GM18870 (cell line): ENCODE measurements around the gene MEF2C.
A peak's percentile ranks its signal among the peaks of the same experiment; 100 is the strongest.

Experiments
- ATAC-seq: cut with Tn5 transposase; IDR thresholded peaks from one replicate; pipeline ENCODE4 v1.9.1; 2021; ENCODE audit warnings: moderate library complexity; ENCODE audit not compliant: unreplicated experiment

The MEF2C gene

DNA sequence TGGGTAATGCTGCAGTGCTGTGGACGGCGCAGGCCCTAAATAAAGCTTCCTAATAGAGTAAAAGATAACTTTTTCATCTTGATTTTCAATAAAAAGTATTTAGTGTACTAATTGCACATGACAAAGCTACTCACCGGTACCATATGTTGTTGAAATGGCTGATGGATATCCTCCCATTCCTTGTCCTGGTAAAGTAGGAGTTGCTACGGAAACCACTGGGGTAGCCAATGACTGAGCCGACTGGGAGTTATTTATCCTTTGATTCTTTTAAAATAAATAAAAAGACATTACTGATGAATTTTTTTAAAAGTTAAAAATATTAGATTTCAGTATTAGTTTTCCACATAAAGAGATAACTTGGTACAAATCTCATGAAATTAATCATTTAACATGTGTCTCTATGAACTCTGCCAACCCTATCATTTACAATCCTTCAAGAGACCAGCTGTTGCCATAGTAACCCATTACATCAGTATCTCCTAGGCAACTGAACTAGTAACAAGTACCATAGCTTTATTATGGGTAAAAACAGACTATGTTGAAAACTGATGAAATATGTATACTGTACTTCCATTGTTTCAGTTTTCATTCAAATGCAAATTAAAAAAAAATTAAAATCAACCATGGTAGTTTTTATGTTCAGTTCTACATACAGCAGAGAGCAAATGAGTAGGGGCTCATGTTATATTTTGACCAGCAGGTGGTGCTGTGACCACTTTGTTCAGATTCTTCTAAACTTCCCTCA is 153.7 kb downstream of the MEF2C start:
- ATAC-seq = peak; percentile 36

GRCh38 chr5:88727705-88728313 is 155.2 kb downstream of the MEF2C start:
- ATAC-seq = no peak

DNA sequence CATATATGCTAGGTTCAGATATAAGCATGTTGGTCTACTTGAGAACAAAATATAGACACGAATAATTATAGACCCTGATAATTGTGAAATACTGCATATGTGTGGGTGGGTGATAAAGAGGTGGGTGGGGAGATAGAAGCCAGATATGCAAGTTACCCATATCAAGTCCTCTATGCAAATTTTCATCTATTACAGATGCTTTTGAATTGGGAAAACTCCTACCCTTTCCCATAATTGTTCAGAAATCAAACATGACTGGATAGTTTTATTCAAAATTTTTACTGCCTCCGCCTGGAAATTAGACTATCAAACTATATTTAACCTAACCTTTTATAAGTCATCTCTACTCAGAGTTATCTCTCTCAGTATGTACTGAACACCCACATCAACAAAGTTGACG is 157.5 kb downstream of the MEF2C start:
- ATAC-seq = no peak

DNA sequence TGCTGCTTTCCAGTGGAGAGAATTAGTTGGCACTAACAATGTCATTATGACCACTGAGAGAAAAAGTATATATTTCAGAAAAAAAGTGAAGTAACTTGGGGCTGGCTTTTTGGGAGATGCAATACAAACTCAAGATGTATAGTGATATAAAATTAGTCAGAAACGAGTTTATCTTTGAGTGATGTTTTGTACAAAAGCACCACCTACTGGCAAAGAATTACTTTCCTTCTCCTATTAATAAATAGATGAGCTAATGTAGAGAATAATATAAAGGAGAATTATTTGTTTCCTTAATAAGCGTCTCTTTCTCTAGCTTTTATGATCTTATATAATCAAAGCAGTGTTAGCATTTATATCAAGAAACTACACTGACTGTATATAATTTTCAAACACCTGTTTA is 158.8 kb downstream of the MEF2C start:
- ATAC-seq = no peak

GRCh38 chr5:88722546-88723073 is 160.4 kb downstream of the MEF2C start:
- no peak for ATAC-seq

DNA sequence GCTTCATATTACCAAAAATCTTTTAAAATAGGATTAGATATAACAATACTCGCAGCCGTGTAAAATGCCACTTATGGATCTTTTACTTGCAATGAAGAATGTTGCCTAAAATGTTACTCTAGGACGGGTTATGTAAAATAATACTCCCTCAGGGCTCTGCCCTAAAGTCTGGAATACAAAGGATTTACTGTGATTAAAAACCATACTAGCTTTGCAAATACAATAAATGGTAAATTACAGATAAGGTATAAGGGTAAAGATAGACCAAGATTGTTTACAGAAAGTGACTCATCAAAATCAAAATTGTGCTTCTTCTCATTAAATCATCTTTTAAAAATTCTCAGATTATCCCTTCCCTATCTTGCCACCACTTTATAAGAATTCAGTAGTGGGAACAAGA is 163.6 kb downstream of the MEF2C start:
- ATAC-seq = no peak

- no peak for ATAC-seq
These were observed 164.2 kb downstream of the MEF2C start for GRCh38 chr5:88718736-88719135.

GRCh38 chr5:88716101-88716500 is 166.9 kb downstream of the MEF2C start:
- no peak for ATAC-seq

DNA sequence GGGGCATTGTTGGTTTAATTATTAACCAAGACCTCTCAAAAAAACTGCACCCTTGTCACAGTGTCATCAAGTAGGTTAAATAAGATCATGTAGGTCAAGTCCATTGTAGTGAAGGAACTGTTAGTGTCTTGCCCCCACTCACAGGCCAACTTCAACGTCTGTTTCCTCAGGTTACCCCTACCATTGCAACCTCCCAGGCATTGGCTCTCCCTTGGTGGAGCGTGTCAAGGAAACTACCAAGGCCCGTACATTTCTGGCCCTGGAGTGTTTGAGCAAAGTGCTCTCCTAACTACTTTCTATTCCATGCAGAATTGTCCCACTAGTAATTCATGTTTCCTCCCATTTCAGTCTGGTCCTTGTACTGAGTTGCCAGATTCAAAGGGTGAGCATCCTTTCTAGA is 167.5 kb downstream of the MEF2C start:
- no peak for ATAC-seq

- no peak for ATAC-seq
These were observed 169.2 kb downstream of the MEF2C start for GRCh38 chr5:88713818-88714217.

DNA sequence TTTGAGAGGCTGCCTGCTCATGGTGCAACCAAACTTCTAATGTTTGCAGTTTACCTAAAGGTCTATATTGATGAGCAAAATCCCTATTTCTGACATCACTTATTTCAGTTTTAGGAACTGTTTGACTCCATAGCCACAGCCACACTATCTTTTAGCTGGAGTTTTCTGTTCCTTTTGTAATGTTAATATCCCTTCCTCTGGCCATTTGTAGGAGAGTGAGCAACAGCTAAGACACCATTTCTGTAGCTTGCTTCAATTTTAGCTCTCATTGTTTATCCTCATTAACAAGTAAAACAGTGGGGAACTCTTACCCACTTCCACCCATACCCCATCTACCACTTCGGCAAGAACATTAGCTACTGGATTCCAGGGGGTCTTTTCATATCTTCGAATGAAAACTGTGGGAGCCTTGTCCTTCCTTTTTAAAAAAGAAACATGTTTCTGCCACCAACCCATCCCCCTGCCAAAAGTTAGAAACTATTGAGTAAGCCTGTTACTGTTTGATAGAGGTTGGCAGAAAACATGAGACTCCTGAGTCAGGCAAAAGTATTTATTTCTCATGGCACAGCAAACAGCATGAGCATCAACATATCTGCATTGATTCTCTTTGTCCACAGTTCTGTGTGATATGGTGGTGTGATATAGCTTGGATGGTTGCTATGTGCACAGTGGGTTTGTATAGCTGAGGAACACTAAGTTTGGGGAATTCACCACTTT is 174.1 kb downstream of the MEF2C start:
- ATAC-seq = no peak

DNA sequence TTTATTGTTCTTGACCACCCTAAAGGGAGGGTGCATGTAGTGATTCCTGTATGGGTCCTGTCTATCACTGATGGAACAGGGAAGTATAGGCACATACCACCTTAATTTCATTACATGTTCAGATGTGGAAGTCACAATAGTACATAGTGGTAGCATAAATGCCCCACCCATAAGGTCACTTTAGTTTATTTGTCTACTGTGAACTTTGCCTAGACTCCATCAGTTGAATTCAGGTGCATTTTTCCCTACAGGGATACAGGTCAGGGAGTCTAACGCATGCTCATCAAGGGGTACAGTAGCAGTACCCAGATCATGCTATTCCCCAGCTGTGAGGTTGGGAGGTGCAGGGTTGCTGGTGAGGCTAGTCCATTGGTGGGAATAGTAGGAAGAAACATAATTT is 175.0 kb downstream of the MEF2C start:
- ATAC-seq = no peak

DNA sequence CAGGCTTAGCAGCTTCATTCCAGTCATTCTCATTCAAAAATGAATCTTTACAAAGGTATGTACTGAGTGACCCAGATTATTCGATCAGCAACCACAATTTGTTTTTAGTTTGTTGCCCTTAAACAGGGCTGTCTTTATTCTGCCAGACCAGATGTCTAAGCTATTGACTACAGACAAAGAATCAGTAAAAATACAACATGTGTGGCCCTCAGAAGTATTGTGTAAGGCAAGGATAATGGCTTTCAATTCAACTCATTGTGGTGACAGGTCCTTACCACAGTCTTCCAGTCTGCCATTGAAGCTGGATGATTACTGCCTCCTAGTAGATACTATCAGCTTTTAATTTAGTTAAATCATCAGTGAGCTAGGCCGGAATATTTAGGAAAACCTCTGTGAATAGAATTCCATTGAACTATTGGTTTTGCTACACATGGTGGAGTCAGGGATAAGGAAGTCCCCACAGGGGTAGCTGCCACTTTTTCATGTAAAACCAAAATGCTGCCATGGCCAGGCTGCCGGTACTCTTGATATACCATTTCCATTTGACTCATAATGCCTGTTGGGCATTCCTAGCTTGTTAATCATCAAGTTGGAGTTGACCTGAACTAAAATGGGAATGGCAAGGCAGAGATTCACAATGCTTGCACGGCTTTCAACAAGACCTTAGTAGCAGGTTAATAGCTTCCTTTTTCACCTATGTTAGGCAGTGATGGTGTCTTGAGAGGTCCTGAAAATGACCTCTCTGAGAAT is 175.6 kb downstream of the MEF2C start:
- ATAC-seq = no peak

GRCh38 chr5:88702332-88702731 is 180.7 kb downstream of the MEF2C start:
- ATAC-seq = no peak

GRCh38 chr5:88700121-88700520 is 182.9 kb downstream of the MEF2C start:
- no peak for ATAC-seq

DNA sequence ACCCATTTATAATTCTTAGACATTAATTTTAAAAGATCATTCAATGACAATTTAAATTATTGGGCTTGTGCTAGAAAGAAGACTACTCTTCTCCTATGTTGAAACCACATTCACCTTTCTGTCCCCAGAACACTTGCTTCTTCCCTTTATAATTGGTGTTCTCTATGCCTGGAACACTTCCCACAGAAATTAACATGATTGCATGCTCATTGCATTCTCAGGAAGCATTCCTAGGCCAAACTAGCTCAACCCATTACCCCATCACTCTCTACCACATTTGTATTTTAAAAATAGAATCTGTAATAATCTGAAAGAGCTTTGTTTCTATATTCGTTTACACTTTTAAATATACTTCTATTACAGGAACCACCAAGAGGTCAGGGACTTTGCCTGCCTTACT is 184.7 kb downstream of the MEF2C start:
- no peak for ATAC-seq

DNA sequence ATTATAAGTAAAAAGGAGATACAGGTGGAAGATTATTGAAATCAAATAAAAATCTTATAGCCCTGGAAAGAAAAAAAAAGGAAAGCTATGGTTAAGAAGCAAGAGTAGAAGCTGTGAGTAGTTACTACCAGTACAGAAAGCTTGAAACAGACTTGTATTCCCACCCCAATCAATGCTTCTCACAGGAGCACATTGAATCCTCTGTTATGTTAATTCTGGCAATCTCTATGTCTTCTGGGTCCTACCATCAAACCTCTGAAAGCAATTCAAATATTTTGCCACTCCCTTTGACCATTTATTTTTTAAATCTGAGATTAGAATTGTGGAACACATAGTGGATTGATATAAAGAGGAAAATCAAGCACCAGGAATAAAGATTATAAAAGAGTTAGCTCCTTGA is 186.5 kb downstream of the MEF2C start:
- ATAC-seq = no peak

GRCh38 chr5:88695931-88696330 is 187.1 kb downstream of the MEF2C start:
- ATAC-seq = no peak

- ATAC-seq = no peak
These were observed 187.8 kb downstream of the MEF2C start for GRCh38 chr5:88695232-88695631.

- ATAC-seq = no peak
These were observed 188.8 kb downstream of the MEF2C start for GRCh38 chr5:88694023-88694679.
